Stimulated activated CD8-positive, alpha-beta memory T cell treated with anti-CD3 and anti-CD28 coated beads, Interleukin-12 subunit alpha, Interleukin-12 subunit beta, amount 100 ng/mL, for 4 hours (primary cell): ENCODE measurements around the gene EDC4.
"Not testable (repeated sequence)": the region's sequence is repeated elsewhere in the genome, so short reads cannot be mapped to it uniquely, and the experiment has no call there.

ENCODE experiments used
- DNase-seq: peaks from one replicate; pipeline ENCODE4 v3.0.0-alpha.2; 2020; ENCODE audit warnings: low read depth

Gene EDC4

GRCh38 chr16:67853670-67854069 lies 19.2 kb upstream of the EDC4 start:
- no peak for DNase-seq

GRCh38 chr16:67855789-67856188 lies 17.1 kb upstream of the EDC4 start:
- no peak for DNase-seq

- DNase-seq, result no peak
Observed at GRCh38 chr16:67856927-67857546, 15.8 kb upstream of the EDC4 start.

- DNase-seq, result no peak
Observed at GRCh38 chr16:67857547-67858233, 15.2 kb upstream of the EDC4 start.

GRCh38 chr16:67858500-67858899 lies 14.4 kb upstream of the EDC4 start:
- no peak for DNase-seq

- no peak for DNase-seq
Observed at GRCh38 chr16:67860589-67861398, 12.1 kb upstream of the EDC4 start.

- no peak for DNase-seq
Observed at GRCh38 chr16:67861877-67862276, 11.0 kb upstream of the EDC4 start.

GRCh38 chr16:67862623-67863583 lies 9.9 kb upstream of the EDC4 start:
- no peak for DNase-seq

GRCh38 chr16:67864044-67864443 lies 8.8 kb upstream of the EDC4 start:
- DNase-seq, result not testable (repeated sequence)

GRCh38 chr16:67864594-67864993 lies 8.3 kb upstream of the EDC4 start:
- no peak for DNase-seq

GRCh38 chr16:67865318-67865717 lies 7.5 kb upstream of the EDC4 start:
- DNase-seq, result no peak

GRCh38 chr16:67868290-67868689 lies 4.6 kb upstream of the EDC4 start:
- no peak for DNase-seq

GRCh38 chr16:67869653-67870052 lies 3.2 kb upstream of the EDC4 start:
- no peak for DNase-seq

GRCh38 chr16:67871256-67871655 lies 1.6 kb upstream of the EDC4 start:
- DNase-seq, result no peak

- no peak for DNase-seq
Observed at GRCh38 chr16:67872131-67872630, 671 bp upstream of the EDC4 start.

GRCh38 chr16:67873435-67874370 lies 851 bp downstream of the EDC4 start:
- no peak for DNase-seq

- DNase-seq, result no peak
Observed at GRCh38 chr16:67874372-67874771, 1.5 kb downstream of the EDC4 start.

- DNase-seq, result no peak
Observed at GRCh38 chr16:67877064-67877463, 4.2 kb downstream of the EDC4 start.

- DNase-seq, result no peak
Observed at GRCh38 chr16:67878232-67878631, 5.4 kb downstream of the EDC4 start.

- no peak for DNase-seq
Observed at GRCh38 chr16:67878846-67879245, 6.0 kb downstream of the EDC4 start.

GRCh38 chr16:67879462-67879861 lies 6.6 kb downstream of the EDC4 start:
- no peak for DNase-seq
